NCI-H2196 (cell line): ENCODE measurements around the gene FOXO6.

Source experiments
- DNase-seq: peaks from one replicate; lab custom pipeline; 2025; ENCODE audit not compliant: unreplicated experiment; lab: John Stamatoyannopoulos, UW

Gene FOXO6

GRCh38 chr1:41382480-41383090 lies 21.4 kb downstream of the FOXO6 start:
- DNase-seq = no peak

- no peak for DNase-seq
Measured at GRCh38 chr1:41383094-41383852, 22.0 kb downstream of the FOXO6 start.

- no peak for DNase-seq
Measured at GRCh38 chr1:41384579-41384978, 23.3 kb downstream of the FOXO6 start.

- no peak for DNase-seq
Measured at GRCh38 chr1:41385398-41386195, 24.4 kb downstream of the FOXO6 start.

- no peak for DNase-seq
Measured at GRCh38 chr1:41386196-41386663, 25.0 kb downstream of the FOXO6 start.

- DNase-seq = peak; percentile 82
Measured at GRCh38 chr1:41387667-41388091, 26.4 kb downstream of the FOXO6 start.

- no peak for DNase-seq
Measured at GRCh38 chr1:41388510-41388909, 27.3 kb downstream of the FOXO6 start.

GRCh38 chr1:41389009-41389408 lies 27.8 kb downstream of the FOXO6 start:
- no peak for DNase-seq

GRCh38 chr1:41390166-41390565 lies 28.9 kb downstream of the FOXO6 start:
- DNase-seq = peak; percentile 37

GRCh38 chr1:41390573-41390972 lies 29.3 kb downstream of the FOXO6 start:
- DNase-seq = no peak

GRCh38 chr1:41391834-41392527 lies 30.7 kb downstream of the FOXO6 start:
- DNase-seq = no peak

- DNase-seq = no peak
Measured at GRCh38 chr1:41392528-41392924, 31.3 kb downstream of the FOXO6 start.

GRCh38 chr1:41393716-41394368 lies 32.6 kb downstream of the FOXO6 start:
- no peak for DNase-seq

- DNase-seq = no peak
Measured at GRCh38 chr1:41394369-41394744, 33.1 kb downstream of the FOXO6 start.

- DNase-seq = peak; percentile 68
Measured at GRCh38 chr1:41394959-41395956, 34.0 kb downstream of the FOXO6 start.

- no peak for DNase-seq
Measured at GRCh38 chr1:41396084-41396483, 34.9 kb downstream of the FOXO6 start.

GRCh38 chr1:41397020-41397419 lies 35.8 kb downstream of the FOXO6 start:
- DNase-seq = no peak

GRCh38 chr1:41397753-41398330 lies 36.6 kb downstream of the FOXO6 start:
- no peak for DNase-seq

- DNase-seq = peak; percentile 51
Measured at GRCh38 chr1:41399145-41399795, 38.0 kb downstream of the FOXO6 start.
